SW 1271 (cell line): ENCODE results near the gene ARNT2.

ENCODE experiments used
- DNase-seq, 2 experiments: peaks; one replicate each; lab custom pipeline; 2025; lab: John Stamatoyannopoulos, UW

The ARNT2 gene

GRCh38 chr15:80442728-80443403 is 38.7 kb downstream of the ARNT2 start:
- no peak for DNase-seq

- DNase-seq, result no peak
These were observed 40.6 kb downstream of the ARNT2 start for GRCh38 chr15:80444680-80445251.

GRCh38 chr15:80445300-80446041 is 41.3 kb downstream of the ARNT2 start:
- no peak for DNase-seq

GRCh38 chr15:80447077-80447476 is 42.9 kb downstream of the ARNT2 start:
- DNase-seq, result no peak

- DNase-seq, result no peak
These were observed 45.6 kb downstream of the ARNT2 start for GRCh38 chr15:80449825-80450224.

- DNase-seq, result no peak
These were observed 46.7 kb downstream of the ARNT2 start for GRCh38 chr15:80450811-80451321.

- DNase-seq, result no peak
These were observed 48.0 kb downstream of the ARNT2 start for GRCh38 chr15:80452166-80452565.

- DNase-seq, result no peak
These were observed 51.0 kb downstream of the ARNT2 start for GRCh38 chr15:80455051-80455648.

- peak; percentile 27 to 75 for DNase-seq
These were observed 51.7 kb downstream of the ARNT2 start for GRCh38 chr15:80455668-80456442.

GRCh38 chr15:80456517-80457492 is 52.6 kb downstream of the ARNT2 start:
- DNase-seq, result no peak

- DNase-seq, result no peak
These were observed 53.7 kb downstream of the ARNT2 start for GRCh38 chr15:80457896-80458295.

- no peak for DNase-seq
These were observed 54.4 kb downstream of the ARNT2 start for GRCh38 chr15:80458580-80458979.

- DNase-seq, result no peak
These were observed 55.2 kb downstream of the ARNT2 start for GRCh38 chr15:80459380-80459779.

GRCh38 chr15:80459818-80460217 is 55.6 kb downstream of the ARNT2 start:
- no peak for DNase-seq

GRCh38 chr15:80461356-80462095 is 57.3 kb downstream of the ARNT2 start:
- DNase-seq, result no peak

- no peak for DNase-seq
These were observed 57.9 kb downstream of the ARNT2 start for GRCh38 chr15:80462111-80462510.

- no peak for DNase-seq
These were observed 58.8 kb downstream of the ARNT2 start for GRCh38 chr15:80462836-80463512.

- no peak for DNase-seq
These were observed 60.9 kb downstream of the ARNT2 start for GRCh38 chr15:80464951-80465625.

GRCh38 chr15:80465626-80466005 is 61.4 kb downstream of the ARNT2 start:
- no peak for DNase-seq
